GM19468 (cell line): ENCODE results near the gene SRPK3.
"Not testable (repeated sequence)": the region's sequence is repeated elsewhere in the genome, so short reads cannot be mapped to it uniquely, and the experiment has no call there.

ENCODE experiments used
- ATAC-seq: cut with Tn5 transposase; IDR thresholded peaks from one replicate; pipeline ENCODE4 v1.9.1; 2021; ENCODE audit warnings: mild to moderate bottlenecking, moderate library complexity, moderate number of reproducible peaks; ENCODE audit not compliant: unreplicated experiment; ENCODE audit errors: extremely low read depth

SRPK3 gene

GRCh38 chrX:153744210-153745066 is 36.4 kb upstream of the SRPK3 start:
- no peak for ATAC-seq

GRCh38 chrX:153745067-153745433 is 35.8 kb upstream of the SRPK3 start:
- not testable (repeated sequence) for ATAC-seq

DNA sequence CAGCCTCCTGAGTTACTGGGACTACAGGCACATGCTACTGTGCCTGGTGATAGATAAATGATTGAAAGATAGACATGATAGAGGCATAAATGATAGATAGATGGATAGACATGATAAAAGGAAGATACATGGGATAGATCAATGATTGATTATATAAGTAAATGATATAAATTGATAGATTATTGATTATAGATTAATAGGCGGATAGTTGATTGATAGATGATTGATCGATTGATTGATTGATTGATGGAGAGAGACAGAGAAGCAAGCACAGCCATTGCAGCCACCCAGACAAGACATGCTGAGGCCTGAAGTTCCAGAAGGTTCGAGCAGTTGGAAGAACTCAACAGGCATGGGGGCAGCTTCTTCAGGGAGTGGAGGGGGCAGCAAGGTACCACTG is 34.5 kb upstream of the SRPK3 start:
- ATAC-seq, result no peak

- not testable (repeated sequence) for ATAC-seq
These were observed 33.9 kb upstream of the SRPK3 start for GRCh38 chrX:153746991-153747390.

DNA sequence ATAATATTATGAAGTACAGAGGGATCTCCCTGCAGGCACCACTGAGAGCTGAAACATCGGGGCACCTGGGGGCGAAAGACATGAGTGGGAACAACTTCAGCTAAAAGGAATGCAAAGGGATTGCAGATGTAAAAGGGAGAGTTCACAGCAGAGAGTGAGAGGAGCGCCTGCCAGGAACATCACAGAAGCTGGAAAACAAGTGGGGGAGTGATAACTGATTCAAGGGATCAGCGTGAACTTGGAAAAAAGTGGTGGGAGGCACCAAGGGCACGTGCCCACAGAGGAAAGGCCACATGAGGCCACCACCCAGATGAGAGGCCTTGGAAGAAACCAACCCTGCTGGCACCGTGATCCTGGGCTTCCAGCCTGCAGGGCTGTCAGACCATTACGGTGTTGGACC is 31.8 kb upstream of the SRPK3 start:
- not testable (repeated sequence) for ATAC-seq

DNA sequence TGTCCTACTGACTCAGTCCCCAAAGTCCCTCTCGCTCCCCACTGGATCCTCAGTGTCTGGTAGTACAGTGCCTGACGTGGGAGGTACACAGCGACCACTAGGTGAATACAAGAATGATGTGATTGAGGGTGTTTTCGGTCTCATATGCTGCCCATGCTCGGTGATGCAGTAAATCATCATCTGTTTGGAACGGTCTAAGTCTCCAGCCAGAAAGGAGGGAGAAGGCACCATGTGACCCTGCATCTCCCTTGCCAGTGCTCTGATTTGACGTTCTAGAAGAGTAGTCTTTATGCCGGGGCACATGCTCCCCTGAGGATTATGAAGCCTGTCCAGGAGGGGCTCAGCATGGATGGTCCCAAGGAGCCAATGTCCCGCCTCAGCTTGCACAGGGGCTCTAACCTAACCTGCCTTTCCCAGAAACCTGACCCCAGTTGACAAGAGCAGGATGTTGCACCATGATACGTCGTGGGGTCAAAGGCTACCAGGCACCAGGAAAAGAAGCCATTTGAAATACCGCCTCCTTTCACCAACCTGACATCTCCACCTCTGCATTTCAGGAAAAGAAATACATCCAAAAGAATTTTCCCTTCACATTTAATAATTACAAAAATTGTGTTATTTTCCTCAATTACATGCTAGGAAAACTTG is 30.6 kb upstream of the SRPK3 start:
- ATAC-seq, result no peak

DNA sequence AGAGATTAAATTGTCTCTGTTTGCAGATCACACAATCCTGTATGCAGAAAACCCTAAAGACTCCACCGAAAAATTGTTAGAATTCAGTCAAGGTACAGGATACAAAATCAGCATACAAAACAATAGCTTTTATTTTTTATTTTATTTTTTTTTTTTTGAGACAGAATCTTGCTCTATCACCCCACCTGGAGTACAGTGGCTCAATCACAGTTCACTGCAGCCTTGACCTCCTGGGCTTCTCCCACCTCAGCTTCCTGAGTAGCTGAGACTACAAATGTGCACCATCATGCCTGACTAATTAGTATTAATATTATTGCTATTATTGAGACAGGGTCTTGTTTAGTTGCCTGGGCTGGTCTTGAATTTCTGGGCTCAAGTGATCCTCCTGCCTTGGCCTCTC is 25.7 kb upstream of the SRPK3 start:
- ATAC-seq, result no peak

GRCh38 chrX:153761863-153762262 is 19.0 kb upstream of the SRPK3 start:
- no peak for ATAC-seq

GRCh38 chrX:153762626-153763173 is 18.1 kb upstream of the SRPK3 start:
- no peak for ATAC-seq

DNA sequence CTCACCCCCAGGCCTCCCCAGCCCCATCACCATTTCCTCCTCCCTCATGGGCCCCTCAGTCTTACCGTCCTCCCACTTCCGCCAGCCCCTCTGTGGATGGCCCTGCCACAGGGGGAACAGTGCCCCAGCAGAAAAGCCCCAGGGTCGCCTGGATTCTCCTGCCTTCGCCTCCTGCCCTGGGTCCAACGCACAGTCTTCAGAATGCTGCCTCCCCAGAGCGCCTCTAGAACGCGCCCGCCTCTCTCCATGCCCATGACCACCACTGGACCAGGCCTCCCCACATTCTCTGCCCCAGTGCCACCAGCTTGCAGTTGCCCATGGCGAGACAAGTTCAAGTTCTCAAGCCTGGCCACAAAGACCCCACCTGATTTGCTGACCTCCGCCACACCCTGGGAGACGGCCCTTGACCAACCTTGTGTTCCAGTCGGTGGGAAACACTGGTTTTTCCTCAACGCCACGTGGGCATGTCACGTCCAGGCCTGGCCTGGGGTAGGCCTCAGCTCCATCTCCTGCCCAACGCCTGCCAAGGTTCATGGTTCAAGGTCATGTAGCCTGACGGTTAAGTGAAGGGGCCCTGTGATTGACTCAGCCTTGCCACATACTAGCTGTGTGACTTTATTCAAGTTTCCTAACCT is 17.4 kb upstream of the SRPK3 start:
- ATAC-seq, result no peak

DNA sequence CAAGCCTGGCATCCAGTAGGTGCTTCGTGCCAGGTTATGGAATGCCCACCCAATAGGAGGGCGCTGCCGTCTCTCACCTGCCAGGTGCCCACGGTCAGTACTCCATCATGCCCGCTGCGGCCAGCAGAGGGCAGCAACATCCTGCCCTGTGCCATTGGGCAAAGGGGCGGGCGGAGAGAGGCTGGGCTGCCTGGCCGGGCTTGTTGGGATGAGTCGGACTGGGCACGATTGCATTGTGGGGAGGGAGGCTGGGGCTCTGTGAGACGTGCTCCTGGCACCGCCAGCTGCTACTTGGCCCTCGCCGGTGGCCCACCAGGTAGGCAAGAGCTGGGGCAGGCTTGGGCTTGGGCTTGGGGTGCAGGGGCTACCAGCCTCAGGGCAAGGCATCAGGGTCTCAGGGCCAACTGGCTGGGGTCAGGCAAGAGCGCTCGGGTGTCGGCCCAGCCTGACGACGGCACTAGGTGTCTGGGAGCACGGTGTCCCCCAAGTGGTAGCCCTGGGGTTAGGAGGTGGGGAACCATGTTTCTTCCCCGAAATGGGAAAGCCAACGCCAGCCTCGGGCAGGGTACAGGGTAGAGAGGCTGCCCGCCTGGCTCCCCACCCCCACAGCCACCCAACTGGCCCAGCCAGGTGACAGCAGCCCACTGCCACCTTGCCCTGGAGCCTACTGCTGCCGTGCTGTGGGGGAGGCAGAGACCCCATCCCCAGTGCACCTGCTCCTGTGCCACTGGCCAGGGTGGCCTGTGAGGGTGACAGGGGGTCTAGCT is 16.7 kb upstream of the SRPK3 start, which contains the start of gene PLXNB3:
Gene PLXNB3, plus strand, starts transcription at position 261 of the 767 bp plus-strand sequence. CDS start 1,287 bp downstream, outside the sequence.
- ATAC-seq, result no peak

GRCh38 chrX:153764786-153765137 is 16.1 kb upstream of the SRPK3 start:
- ATAC-seq, result no peak

DNA sequence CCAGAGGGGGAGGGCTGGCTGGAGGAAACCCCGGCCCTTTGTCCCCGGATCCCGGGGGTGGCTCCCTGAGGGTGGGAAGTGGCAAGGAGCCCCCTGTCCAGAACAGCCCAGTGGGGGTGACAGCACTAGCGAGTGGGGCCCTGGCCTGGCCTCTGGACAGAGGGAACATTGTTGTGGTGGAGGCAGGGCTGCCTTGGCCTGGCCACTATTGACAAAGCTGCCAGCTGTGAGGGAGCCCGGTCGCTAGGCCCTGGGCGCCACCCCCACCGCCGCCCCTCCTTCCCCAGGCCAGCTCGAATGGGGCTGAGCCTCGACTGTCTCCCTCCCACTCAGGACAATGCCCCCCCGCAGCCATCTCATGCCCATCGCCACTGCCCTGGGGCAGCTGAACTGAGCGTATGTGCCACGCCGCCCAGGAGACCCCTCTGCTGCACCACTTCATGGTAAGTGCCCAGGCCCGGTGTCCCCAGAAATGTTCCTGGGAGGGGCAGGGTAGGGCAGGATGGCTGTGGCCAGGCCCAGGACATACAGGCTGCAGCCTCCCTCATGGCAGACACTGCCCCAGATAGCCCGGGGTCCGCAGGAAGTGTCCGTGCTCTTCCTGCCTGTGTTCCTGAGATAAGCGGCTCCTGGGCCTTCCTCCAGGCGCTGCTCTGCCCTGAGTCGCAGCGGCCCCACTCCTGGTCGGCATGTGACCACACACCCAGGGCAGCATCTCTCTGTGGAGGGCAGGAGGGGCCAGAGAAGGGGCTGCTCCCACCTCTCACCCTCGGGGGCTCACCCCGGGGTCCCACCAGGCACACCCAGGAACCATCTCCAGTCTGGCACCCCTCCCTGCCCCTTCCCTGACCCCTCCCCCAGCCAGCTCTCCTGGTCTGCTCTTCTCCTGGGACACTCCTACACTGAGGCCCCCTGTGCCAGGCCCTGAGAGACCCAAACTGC is 15.4 kb upstream of the SRPK3 start:
- ATAC-seq, result no peak

DNA sequence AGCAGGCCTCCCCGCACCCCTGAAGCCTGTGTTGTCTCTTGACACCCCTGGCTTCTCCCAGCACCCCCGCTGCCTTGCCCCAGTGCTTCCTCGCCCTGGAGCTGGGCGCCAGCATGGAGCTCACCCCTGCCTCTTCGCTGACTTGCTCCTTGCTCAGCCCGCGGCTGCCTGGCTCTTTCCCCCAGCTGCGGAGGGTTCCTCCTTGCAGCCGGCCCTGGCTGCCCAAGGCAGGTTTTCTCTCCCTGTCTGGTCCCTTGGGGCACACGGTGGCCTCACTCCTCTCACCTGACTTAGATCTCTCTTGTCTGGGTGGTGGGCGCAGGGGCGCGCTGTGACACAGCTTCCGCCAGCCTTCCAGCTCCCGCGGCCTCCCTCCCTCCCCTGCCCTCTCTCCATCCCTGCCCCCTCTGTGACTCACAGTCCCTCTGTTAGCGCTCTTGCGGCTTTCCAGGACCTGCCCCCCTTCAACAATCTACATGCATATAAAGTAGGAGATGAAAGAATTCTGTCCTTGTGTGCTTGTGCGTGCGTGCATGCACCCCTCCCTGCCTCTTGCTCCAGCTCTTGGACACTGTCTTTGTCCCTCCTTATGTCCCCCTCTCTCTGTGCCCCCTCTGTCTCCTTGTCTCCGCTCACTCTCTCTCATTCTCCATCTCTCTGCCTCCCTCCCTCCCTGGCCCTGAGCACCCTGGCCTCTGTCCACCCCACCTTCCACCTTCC is 14.6 kb upstream of the SRPK3 start:
- ATAC-seq, result no peak

DNA sequence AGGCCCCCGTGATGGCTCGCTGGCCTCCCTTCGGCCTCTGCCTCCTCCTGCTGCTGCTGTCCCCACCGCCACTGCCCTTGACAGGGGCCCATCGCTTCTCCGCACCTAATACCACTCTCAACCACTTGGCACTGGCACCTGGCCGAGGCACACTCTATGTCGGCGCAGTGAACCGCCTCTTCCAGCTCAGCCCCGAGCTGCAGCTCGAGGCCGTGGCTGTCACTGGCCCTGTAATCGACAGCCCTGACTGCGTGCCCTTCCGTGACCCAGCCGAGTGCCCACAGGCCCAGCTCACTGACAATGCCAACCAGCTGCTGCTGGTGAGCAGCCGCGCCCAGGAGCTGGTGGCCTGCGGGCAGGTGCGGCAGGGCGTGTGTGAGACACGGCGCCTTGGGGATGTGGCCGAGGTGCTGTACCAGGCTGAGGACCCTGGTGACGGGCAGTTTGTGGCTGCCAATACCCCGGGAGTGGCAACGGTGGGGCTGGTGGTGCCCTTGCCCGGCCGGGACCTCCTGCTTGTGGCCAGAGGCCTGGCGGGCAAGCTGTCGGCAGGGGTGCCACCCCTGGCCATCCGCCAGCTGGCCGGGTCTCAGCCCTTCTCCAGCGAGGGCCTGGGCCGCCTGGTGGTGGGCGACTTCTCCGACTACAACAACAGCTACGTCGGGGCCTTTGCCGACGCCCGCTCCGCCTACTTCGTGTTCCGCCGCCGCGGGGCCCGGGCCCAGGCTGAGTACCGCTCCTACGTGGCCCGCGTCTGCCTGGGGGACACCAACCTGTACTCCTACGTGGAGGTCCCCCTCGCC is 13.8 kb upstream of the SRPK3 start:
- no peak for ATAC-seq

GRCh38 chrX:153767674-153768055 is 13.2 kb upstream of the SRPK3 start:
- no peak for ATAC-seq

DNA sequence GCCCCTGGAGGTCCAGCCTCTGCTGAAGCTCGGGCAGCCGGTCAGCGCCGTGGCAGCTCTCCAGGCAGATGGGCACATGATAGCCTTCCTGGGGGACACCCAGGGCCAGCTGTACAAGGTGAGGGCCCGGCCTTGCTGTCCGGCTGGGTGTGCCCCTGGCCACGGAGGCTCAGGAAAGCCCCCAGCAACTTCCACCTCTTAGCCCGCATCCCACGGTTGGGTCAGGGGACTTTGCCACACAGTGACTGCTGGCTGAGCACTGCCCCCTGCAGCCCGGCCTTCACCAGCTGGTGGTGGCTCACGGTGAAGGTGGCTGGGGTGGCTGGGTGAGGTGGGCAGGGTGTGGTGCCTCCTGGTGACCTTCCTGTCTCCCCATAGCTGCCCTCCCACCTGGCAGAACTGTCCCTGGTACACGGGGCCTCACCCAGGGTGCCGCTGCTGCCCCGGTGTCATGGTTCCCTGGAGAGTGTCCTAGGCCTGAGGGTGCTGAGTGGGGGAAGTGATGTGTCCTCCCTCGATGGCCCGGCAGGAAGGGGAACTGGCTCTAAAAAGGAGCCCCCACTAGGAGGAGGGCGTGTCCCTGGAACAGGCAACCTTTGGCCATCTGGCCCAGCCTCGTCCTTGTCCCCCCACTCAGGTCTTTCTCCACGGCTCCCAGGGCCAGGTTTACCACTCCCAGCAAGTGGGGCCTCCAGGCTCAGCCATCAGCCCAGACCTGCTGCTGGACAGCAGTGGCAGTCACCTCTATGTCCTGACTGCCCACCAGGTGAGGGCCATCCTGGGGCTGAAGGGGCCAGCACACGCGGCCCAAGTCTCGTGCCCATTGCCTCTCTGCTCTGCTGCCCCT is 12.3 kb upstream of the SRPK3 start:
- no peak for ATAC-seq
